Endothelial cell of umbilical vein (primary cell): ENCODE results near the gene TAPBPL. TPM values are rescaled to one million over a fixed set of nuclear protein-coding genes. Genes with fewer than 3 reads are reported as not detected.

Source experiments
- BruUV-seq: library from RNA; stranded (reverse); fragments of 400-500 nt; replicated peaks from 2 replicates; lab custom pipeline; 2021; lab: Mats Ljungman, UMichigan
- CTCF ChIA-PET: fragments of 300-600, 350-600 bp; sonication (Branson Sonifier 250); formaldehyde crosslinking; loops from one replicate; lab custom pipeline; 2021; ENCODE audit warnings: antibody characterized with exemption, inconsistent platforms; lab: Charles Lee
- POLR2A ChIA-PET: fragments of 300-600, 350-600 bp; sonication (Branson Sonifier 250); formaldehyde crosslinking; loops from one replicate; lab custom pipeline; 2021; ENCODE audit warnings: antibody characterized with exemption, inconsistent platforms; lab: Charles Lee
- DNase-seq: peaks from one replicate; pipeline ENCODE4 v3.0.0-alpha.2; 2011; ENCODE audit warnings: low read depth, low spot score
- FAIRE-seq: peaks from 2 replicates; lab custom pipeline; 2011; peaks lifted over from hg19 to GRCh38; lab: Jason Lieb, UNC
- H2AFZ ChIP-seq: 2 replicates; pipeline ENCODE4 v1.6.0; 2012; ENCODE audit warnings: low read depth, low read length, control low read depth, inconsistent platforms
- H3K27ac ChIP-seq: 2 replicates; pipeline ENCODE4 v1.5.1; 2011; ENCODE audit warnings: low read depth, mild to moderate bottlenecking, control low read depth, low read length, moderate library complexity; ENCODE audit not compliant: insufficient read depth
- H3K27me3 ChIP-seq, 2 experiments: 2 replicates each; pipeline versions ENCODE4 v1.6.0 to v1.6.1; 2011; ENCODE audit warnings: low read length in 2 of 2, mixed read lengths in 1 of 2; ENCODE audit not compliant: control insufficient read depth in 2 of 2, insufficient read depth in 2 of 2
- H3K36me3 ChIP-seq, 2 experiments: 2 replicates in 1 of 2; 3 replicates in 1 of 2; pipeline ENCODE4 v1.5.1; 2011; ENCODE audit warnings: low read length in 2 of 2, mild to moderate bottlenecking in 1 of 2, moderate library complexity in 1 of 2; ENCODE audit not compliant: control insufficient read depth in 2 of 2, insufficient read depth in 2 of 2; ENCODE audit errors: extremely low read depth in 1 of 2
- H3K4me1 ChIP-seq: 3 replicates; pipeline ENCODE4 v1.5.1; 2011; ENCODE audit warnings: mild to moderate bottlenecking, low read length; ENCODE audit not compliant: control insufficient read depth, insufficient read depth; ENCODE audit errors: extremely low read depth
- H3K4me2 ChIP-seq: 2 replicates; pipeline ENCODE4 v1.6.1; 2011; ENCODE audit warnings: low read length, control low read depth, mixed read lengths; ENCODE audit not compliant: insufficient read depth
- H3K4me3 ChIP-seq, 3 experiments: fragments of 200-600 bp in 1 of 3; sonication (generic), shearing (Covaris generic) in 1 of 3; replicated peaks in 1 of 3; 2 replicates each; pipeline ENCODE4 v1.5.1; 2011 to 2016; ENCODE audit warnings: control low read depth in 3 of 3, low read length in 3 of 3, mild to moderate bottlenecking in 2 of 3, inconsistent platforms in 1 of 3, low read depth in 1 of 3, moderate library complexity in 1 of 3; ENCODE audit not compliant: insufficient read depth in 1 of 3
- H3K79me2 ChIP-seq: 2 replicates; pipeline ENCODE4 v1.6.0; 2012; ENCODE audit warnings: low read length, inconsistent platforms; ENCODE audit not compliant: control insufficient read depth, insufficient read depth
- H3K9ac ChIP-seq: replicated peaks from 2 replicates; pipeline ENCODE3; 2011; ENCODE audit warnings: low read length, control low read depth; ENCODE audit not compliant: insufficient read depth; ENCODE audit errors: extremely low read depth
- H3K9me1 ChIP-seq: replicated peaks from 3 replicates; pipeline ENCODE4 v1.6.0; 2011; ENCODE audit warnings: mild to moderate bottlenecking, low read length; ENCODE audit not compliant: control insufficient read depth, insufficient read depth; ENCODE audit errors: extremely low read depth
- H3K9me3 ChIP-seq: replicated peaks from 2 replicates; pipeline ENCODE4 v1.5.1; 2012; ENCODE audit warnings: low read length, inconsistent platforms; ENCODE audit not compliant: control insufficient read depth, insufficient read depth
- H4K20me1 ChIP-seq: replicated peaks from 2 replicates; pipeline ENCODE3; 2011; ENCODE audit warnings: mild to moderate bottlenecking, low read length; ENCODE audit not compliant: control insufficient read depth, insufficient read depth; ENCODE audit errors: extremely low read depth
- CTCF ChIP-seq, 2 donors: IDR thresholded peaks; 1 replicate in 1 of 2; 2 replicates in 1 of 2; pipeline ENCODE4 v1.5.1; 2011; ENCODE audit warnings: low read length in 2 of 2, mild to moderate bottlenecking in 2 of 2, moderate library complexity in 2 of 2, control low read depth in 1 of 2, inconsistent platforms in 1 of 2, low read depth in 1 of 2; ENCODE audit not compliant: insufficient read depth in 1 of 2; ENCODE audit errors: extremely low read depth in 1 of 2
- EZH2 ChIP-seq: IDR thresholded peaks from 2 replicates; pipeline ENCODE4 v1.6.1; 2012; ENCODE audit warnings: borderline replicate concordance, low read depth, mild to moderate bottlenecking, moderate library complexity, low read length, inconsistent platforms; ENCODE audit not compliant: severe bottlenecking
- FOS ChIP-seq: IDR thresholded peaks from 2 replicates; pipeline ENCODE4 v1.6.1; 2011; ENCODE audit warnings: mild to moderate bottlenecking, low read length, moderate library complexity, borderline replicate concordance; ENCODE audit not compliant: insufficient read depth
- GATA2 ChIP-seq: IDR thresholded peaks from 2 replicates; pipeline ENCODE4 v1.7.0; 2011; ENCODE audit warnings: low read depth, mild to moderate bottlenecking, moderate library complexity, mixed read lengths, low read length; ENCODE audit not compliant: insufficient read length, insufficient read depth
- JUN ChIP-seq: IDR thresholded peaks from 2 replicates; pipeline ENCODE4 v1.6.1; 2011; ENCODE audit warnings: borderline replicate concordance, low read depth; ENCODE audit not compliant: insufficient read length, insufficient read depth
- MYC ChIP-seq: IDR thresholded peaks from one replicate; pipeline ENCODE4 v1.6.1; 2011; ENCODE audit warnings: mild to moderate bottlenecking, low read depth, low read length
- POLR2A ChIP-seq: IDR thresholded peaks from 2 replicates; pipeline ENCODE4 v1.6.1; 2012; ENCODE audit warnings: low read depth, mild to moderate bottlenecking, control low read depth, low read length
- POLR2AphosphoS5 ChIP-seq: IDR thresholded peaks from 2 replicates; pipeline ENCODE4 v1.6.1; 2012; ENCODE audit warnings: low read depth, mild to moderate bottlenecking, control low read depth, low read length, moderate library complexity; ENCODE audit not compliant: insufficient read depth
- dilution Hi-C: fragments of 300-500 bp; cut with MboI; formaldehyde crosslinking; loops from one replicate; pipeline ENCODE4 v1.15.0; 2019; ENCODE audit warnings: low sequenced_read_pairs; ENCODE audit not compliant: extremely low pct_ligation_motif_present
- intact Hi-C: fragments of 100-400 bp; cut with micrococcal nuclease; formaldehyde crosslinking; loops from one replicate; pipeline ENCODE4 v1.10.0; 2022
- polyA plus RNA-seq, 4 experiments: library from polyadenylated mRNA; depleted of rRNA in 3 of 4; stranded (reverse) in 3 of 4; unstranded in 1 of 4; fragments of >200 nt; gene quantifications; 2 replicates each; pipeline versions ENCODE4 v1.2.1 to v1.2.3, GENCODE V29; 2011 to 2012; ENCODE audit warnings: missing spikeins in 1 of 4
- total RNA-seq: library from RNA; stranded (reverse); gene quantifications from 2 replicates; pipeline ENCODE4 v1.2.3, GENCODE V29; 2021
- TF ChIP-seq, protein P1 (sequence below): IDR thresholded peaks from 2 replicates; pipeline ENCODE4 v1.6.1; 2011; ENCODE audit not compliant: insufficient read depth, insufficient read length

Gene TAPBPL
- total and polyA plus RNA-seq, 2 donors (not counting 3 experiments of a cell fraction or from before 2014, with no cell fraction given) = 11.7 to 28.6 TPM

DNA sequence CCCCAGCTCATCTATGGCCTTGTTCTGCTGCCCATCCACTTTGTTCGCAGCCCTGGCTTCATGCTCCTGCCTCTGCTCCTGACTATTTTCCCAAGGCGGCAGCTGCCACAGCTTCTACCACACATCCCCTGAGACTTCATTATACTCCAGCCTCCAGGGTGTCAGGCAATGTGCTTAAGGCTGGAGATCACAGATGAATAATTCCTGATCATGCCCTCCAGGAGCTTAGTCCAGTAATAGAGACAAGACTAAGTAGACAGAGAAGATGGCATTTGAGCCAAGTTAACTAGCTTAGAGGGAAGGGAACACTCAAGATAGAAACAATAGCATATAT lies 7.1 kb downstream of the TAPBPL start:
- Histone ChIP-seq H3K36me3 (peaks cover 6 to 19% of the 10 kb centered on the region in 2 experiments), H4K20me1 (no peaks in the 10 kb centered on the region), H3K27me3 (no peaks in the 10 kb centered on the region), H3K4me1 (peaks cover 13% of the 10 kb centered on the region), H3K9ac (no peak overlapping the region), H3K9me1 (no peaks in the 10 kb centered on the region), H2AFZ (no peak overlapping the region), H3K9me3 (no peaks in the 10 kb centered on the region), H3K4me3 (no peak overlapping the region), H3K27ac (no peak overlapping the region), H3K79me2 (no peaks in the 10 kb centered on the region), H3K4me2 (no peak overlapping the region)
- CTCF ChIA-PET = interaction anchor here (1.1 to 1.2 kb wide), 2 partner anchors 11 to 79 kb away, joined by 3 to 5 read pairs; partner anchors contain the start of gene VAMP1
- BruUV-seq = no TSS peak
- no peak for FAIRE-seq
- intact Hi-C loops (no loop called here), dilution Hi-C loops (no loop called here)
- no peak for DNase-seq
- TF ChIP-seq, protein P1, sequence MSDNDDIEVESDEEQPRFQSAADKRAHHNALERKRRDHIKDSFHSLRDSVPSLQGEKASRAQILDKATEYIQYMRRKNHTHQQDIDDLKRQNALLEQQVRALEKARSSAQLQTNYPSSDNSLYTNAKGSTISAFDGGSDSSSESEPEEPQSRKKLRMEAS = no peak
- no peak for TF ChIP-seq GATA2
- TF ChIP-seq FOS = no peak
- TF ChIP-seq JUN = no peak
- TF ChIP-seq CTCF (IDR thresholded peaks at IDR 0.05; ENCODE audit: extremely low read depth in 1 of 2, insufficient read depth in 1 of 2, low read depth in 1 of 2, low read length in 2 of 2) = no peak
- TF ChIP-seq MYC = no peak
- no peak for TF ChIP-seq EZH2
- TF ChIP-seq POLR2A = no peak
- TF ChIP-seq POLR2AphosphoS5 = no peak
- POLR2A ChIA-PET = interaction anchor here (1.1 to 1.8 kb wide), 2 partner anchors 12 to 29 kb away, joined by 3 to 7 read pairs; partner anchors contain the start of gene VAMP1
